Fibroblast of skin of abdomen (primary cell): ENCODE results near the gene ZNF292.
"Not testable (repeated sequence)": the region's sequence is repeated elsewhere in the genome, so short reads cannot be mapped to it uniquely, and the experiment has no call there.

Experiments used
- DNase-seq: peaks from one replicate; pipeline ENCODE4 v3.0.0-alpha.2; 2013

ZNF292 gene

GRCh38 chr6:87279196-87279595 lies 123.8 kb downstream of the ZNF292 start:
- no peak for DNase-seq

- DNase-seq: no peak
Observed at GRCh38 chr6:87281426-87281825, 126.1 kb downstream of the ZNF292 start.

DNA sequence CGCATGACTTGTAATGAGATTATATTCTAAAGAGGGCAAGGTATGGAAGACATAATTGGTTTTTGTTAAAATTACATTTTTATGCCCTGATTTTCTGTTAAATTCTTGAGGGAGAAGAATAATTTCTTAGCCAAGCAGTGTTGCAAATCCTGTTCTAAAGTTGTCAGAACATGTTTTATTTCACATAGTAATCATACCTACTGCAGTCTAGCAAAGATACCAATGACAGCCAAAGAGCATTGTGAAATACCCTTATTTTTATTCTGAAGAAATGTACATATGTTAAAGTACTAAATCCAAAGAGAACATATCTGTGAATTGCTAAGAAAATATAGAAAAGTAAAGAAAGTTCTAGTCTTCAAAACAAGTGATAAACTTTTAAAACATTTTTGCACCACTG lies 127.4 kb downstream of the ZNF292 start:
- DNase-seq: no peak

DNA sequence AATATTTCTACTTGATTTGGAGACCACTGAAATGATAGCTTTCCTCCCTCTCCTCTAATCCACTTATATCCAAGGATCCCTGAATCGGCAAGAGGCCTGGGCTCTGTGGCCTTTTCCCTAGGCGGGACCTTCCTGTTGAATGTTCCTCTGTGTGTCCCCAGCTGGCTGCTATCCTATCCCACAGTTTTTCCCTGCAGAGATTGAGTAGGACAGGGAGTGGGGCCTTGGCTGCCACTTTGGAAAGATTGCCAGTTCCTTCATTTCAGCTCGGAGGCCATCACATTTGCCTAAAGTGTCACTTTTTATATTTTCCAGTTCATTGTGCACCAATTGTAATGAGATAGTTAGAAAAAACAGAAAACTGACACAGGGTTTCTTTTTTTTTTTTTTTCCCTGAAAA lies 128.1 kb downstream of the ZNF292 start:
- no peak for DNase-seq

GRCh38 chr6:87287251-87287650 lies 131.9 kb downstream of the ZNF292 start:
- no peak for DNase-seq

DNA sequence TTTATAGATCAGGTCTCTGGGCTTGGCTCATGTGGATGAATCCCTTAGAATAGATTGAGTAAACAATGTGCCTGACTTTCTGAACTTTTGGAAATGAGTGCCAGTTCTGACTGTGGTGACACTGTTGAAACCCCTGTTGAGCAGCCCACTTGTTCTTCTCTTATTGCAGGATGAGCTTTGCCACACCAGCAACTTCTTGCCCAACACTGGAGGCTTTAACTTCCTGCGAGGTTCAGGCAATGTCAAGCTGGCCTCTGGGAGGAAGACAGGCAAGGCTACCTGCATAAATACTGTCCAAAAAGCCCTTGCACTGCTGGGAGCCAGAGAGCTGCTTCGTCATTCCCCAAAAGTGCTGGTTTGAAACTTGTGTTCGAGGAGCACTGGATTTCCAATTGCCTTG lies 134.2 kb downstream of the ZNF292 start:
- DNase-seq: no peak

DNA sequence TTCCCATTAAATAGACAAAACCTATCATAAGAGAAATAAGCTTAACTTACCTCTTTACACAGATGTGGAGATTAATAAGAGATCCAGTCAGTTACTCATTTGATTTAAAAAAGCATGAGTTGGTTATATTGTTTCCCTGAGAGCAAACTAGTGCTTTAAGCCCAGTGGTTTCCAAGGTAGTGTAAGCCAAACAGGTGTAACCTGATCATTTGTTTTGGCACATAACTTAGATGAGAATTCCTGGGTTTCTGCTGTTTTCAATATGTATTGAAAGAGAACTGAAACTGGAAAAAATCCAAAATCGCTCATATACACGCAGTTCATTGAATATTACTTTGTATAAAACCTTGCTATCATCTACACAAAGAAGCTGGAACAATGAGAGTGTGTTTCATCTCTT lies 136.5 kb downstream of the ZNF292 start:
- no peak for DNase-seq

DNA sequence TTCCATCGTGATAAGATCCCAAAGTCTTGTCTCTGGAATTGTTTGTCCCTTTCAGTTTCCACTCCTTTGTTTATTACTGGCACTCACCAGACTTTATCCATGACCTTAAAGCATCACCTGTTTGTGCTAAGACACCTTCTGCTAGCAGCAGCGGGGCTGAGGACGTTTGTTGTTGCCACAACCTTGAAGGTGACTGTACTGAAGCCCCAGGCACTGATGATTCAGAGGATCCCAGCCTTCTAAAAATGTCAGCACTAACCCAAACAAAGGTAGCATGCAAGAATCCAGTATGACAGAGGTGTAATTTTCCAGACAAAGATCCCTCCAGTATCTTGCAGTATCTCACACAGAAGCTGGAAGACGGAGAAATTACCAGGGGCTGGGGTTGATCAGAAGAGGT lies 138.2 kb downstream of the ZNF292 start:
- no peak for DNase-seq

GRCh38 chr6:87297119-87297518 lies 141.8 kb downstream of the ZNF292 start:
- peak; percentile 52 for DNase-seq

DNA sequence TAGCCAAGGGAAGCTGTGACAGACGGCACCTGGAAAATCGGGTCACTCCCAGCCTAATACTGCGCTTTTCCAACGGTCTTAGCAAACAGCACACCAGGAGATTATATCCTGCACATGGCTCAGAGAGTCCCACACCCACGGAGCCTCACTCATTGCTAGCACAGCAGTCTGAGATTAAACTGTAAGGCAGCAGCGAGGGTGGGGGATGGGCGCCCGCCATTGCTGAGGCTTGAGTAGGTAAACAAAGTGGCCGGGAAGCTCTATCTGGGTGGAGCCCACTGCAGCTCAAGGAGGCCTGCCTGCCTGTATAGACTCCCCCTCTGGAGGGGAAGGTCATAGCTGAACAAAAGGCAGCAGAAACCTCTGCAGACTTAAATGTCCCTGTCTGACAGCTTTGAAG lies 145.9 kb downstream of the ZNF292 start:
- not testable (repeated sequence) for DNase-seq

GRCh38 chr6:87308970-87309369 lies 153.6 kb downstream of the ZNF292 start:
- DNase-seq: no peak

DNA sequence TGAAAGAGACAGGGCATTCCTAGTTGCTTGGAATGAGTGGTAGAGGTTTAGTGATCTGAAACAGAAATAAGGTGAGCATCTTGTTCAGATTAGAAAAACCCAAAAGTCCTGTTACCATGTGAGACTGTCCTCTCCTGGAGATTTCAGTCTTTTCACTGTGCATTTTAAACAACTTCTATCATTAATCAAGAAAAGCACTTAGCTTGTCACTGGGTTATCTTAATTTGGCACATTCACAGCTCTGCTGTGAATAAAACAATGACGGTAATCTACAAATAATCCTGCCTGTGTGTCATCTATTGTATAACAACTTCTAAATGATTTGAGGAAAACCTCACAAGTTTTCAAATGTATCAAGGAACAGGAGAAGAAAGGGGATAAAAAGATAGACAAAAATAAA lies 157.5 kb downstream of the ZNF292 start:
- no peak for DNase-seq
